Occipital lobe (tissue), 2 donors: ENCODE results near the gene NDUFAF2. TPM values are rescaled to one million over a fixed set of nuclear protein-coding genes. Genes with fewer than 3 reads are reported as not detected.
"Not testable (repeated sequence)": the region's sequence is repeated elsewhere in the genome, so short reads cannot be mapped to it uniquely, and the experiment has no call there.

ENCODE experiments used
- DNase-seq: peaks from one replicate; lab custom pipeline; 2025; lab: John Stamatoyannopoulos, UW
- total RNA-seq: library from RNA; depleted of rRNA; stranded (reverse); fragments of >200 nt; gene quantifications from one replicate; pipeline ENCODE4 v1.2.3, GENCODE V29; 2014

The NDUFAF2 gene
- total RNA-seq, 1 donor from 2014 or later, result 24.0 TPM

GRCh38 chr5:60992871-60993270 is 47.9 kb downstream of the NDUFAF2 start:
- DNase-seq, result no peak

GRCh38 chr5:60993425-60993824 is 48.4 kb downstream of the NDUFAF2 start:
- no peak for DNase-seq

GRCh38 chr5:60993875-60994571 is 49.0 kb downstream of the NDUFAF2 start:
- DNase-seq, result no peak

- no peak for DNase-seq
Measured at GRCh38 chr5:60996368-60996767, 51.4 kb downstream of the NDUFAF2 start.

GRCh38 chr5:60997721-60998120 is 52.7 kb downstream of the NDUFAF2 start:
- DNase-seq, result no peak

- no peak for DNase-seq
Measured at GRCh38 chr5:61000887-61001286, 55.9 kb downstream of the NDUFAF2 start.

- no peak for DNase-seq
Measured at GRCh38 chr5:61001647-61002046, 56.6 kb downstream of the NDUFAF2 start.

- no peak for DNase-seq
Measured at GRCh38 chr5:61002611-61003355, 57.8 kb downstream of the NDUFAF2 start.

GRCh38 chr5:61004448-61004847 is 59.4 kb downstream of the NDUFAF2 start:
- DNase-seq, result no peak

- no peak for DNase-seq
Measured at GRCh38 chr5:61009907-61010306, 64.9 kb downstream of the NDUFAF2 start.

GRCh38 chr5:61010467-61011454 is 65.8 kb downstream of the NDUFAF2 start:
- no peak for DNase-seq

- DNase-seq, result no peak
Measured at GRCh38 chr5:61018062-61018461, 73.1 kb downstream of the NDUFAF2 start.

GRCh38 chr5:61019642-61020041 is 74.6 kb downstream of the NDUFAF2 start:
- DNase-seq, result no peak

- no peak for DNase-seq
Measured at GRCh38 chr5:61020415-61020814, 75.4 kb downstream of the NDUFAF2 start.

GRCh38 chr5:61023131-61023530 is 78.1 kb downstream of the NDUFAF2 start:
- DNase-seq, result no peak

GRCh38 chr5:61026004-61026403 is 81.0 kb downstream of the NDUFAF2 start:
- no peak for DNase-seq

- DNase-seq, result no peak
Measured at GRCh38 chr5:61028382-61028781, 83.4 kb downstream of the NDUFAF2 start.

GRCh38 chr5:61029456-61030162 is 84.6 kb downstream of the NDUFAF2 start:
- DNase-seq, result no peak

- DNase-seq, result no peak
Measured at GRCh38 chr5:61030163-61030482, 85.1 kb downstream of the NDUFAF2 start.

- DNase-seq, result not testable (repeated sequence)
Measured at GRCh38 chr5:61031301-61031700, 86.3 kb downstream of the NDUFAF2 start.

- no peak for DNase-seq
Measured at GRCh38 chr5:61044545-61044944, 99.5 kb downstream of the NDUFAF2 start.
